Esophagus (tissue), 2 donors: Measurements from ENCODE around the gene ARHGAP26. TPM values are rescaled to one million over a fixed set of nuclear protein-coding genes. Genes with fewer than 3 reads are reported as not detected.

Source experiments
- H3K27ac ChIP-seq, 2 donors: one replicate each; pipeline ENCODE4 v1.5.1; 2013; ENCODE audit warnings: low read depth in 2 of 2, mild to moderate bottlenecking in 2 of 2, inconsistent platforms in 1 of 2, low read length in 1 of 2, moderate library complexity in 1 of 2
- H3K27me3 ChIP-seq, 2 donors: one replicate each; pipeline ENCODE4 v1.6.1; 2013; ENCODE audit warnings: low read length in 2 of 2, control low read depth in 1 of 2, mild to moderate bottlenecking in 1 of 2; ENCODE audit not compliant: insufficient read depth in 2 of 2, control insufficient read depth in 1 of 2
- H3K36me3 ChIP-seq, 2 donors: one replicate each; pipeline ENCODE4 v1.6.1; 2013; ENCODE audit warnings: low read length in 1 of 2; ENCODE audit not compliant: control insufficient read depth in 2 of 2, insufficient read depth in 2 of 2
- H3K4me1 ChIP-seq, 2 donors: one replicate each; pipeline ENCODE4 v1.6.1; 2013; ENCODE audit warnings: low read length in 1 of 2; ENCODE audit not compliant: control insufficient read depth in 2 of 2, insufficient read depth in 2 of 2
- H3K4me3 ChIP-seq, 2 donors: one replicate each; pipeline ENCODE4 v1.5.1; 2013; ENCODE audit warnings: low read length in 2 of 2, mild to moderate bottlenecking in 2 of 2, low read depth in 1 of 2, moderate library complexity in 1 of 2
- H3K9me3 ChIP-seq, 2 donors: one replicate each; pipeline ENCODE4 v1.6.1; 2013; ENCODE audit warnings: mild to moderate bottlenecking in 2 of 2, low read depth in 1 of 2, low read length in 1 of 2, moderate library complexity in 1 of 2; ENCODE audit not compliant: control insufficient read depth in 2 of 2, insufficient read depth in 1 of 2
- WGBS, 2 donors: extraction: QIAGEN DNeasy Blood & Tissue Kit; methylation state at CpG; one replicate each; pipeline ENCODE4 v1.1.7; 2013; 5-methylcytosine and 5-hydroxymethylcytosine counted together
- polyA plus RNA-seq, 2 donors: library from polyadenylated mRNA; stranded (reverse); fragments of 200-250 nt; gene quantifications; one replicate each; pipeline ENCODE4 v1.2.3, GENCODE V29; 2013
- donor health status: healthy with polysubstance abuse.
- donor health status: Bipolar disorder and iron deficiency.

Gene ARHGAP26
- polyA plus RNA-seq, 2 donors: 3.1 to 3.6 TPM

- Histone ChIP-seq H3K4me1 (peaks cover 0 to 10% of the 10 kb centered on the region in 2 donors), H3K27ac (no peak overlapping the region), H3K27me3 (no peaks in the 10 kb centered on the region), H3K4me3 (no peak overlapping the region), H3K9me3 (no peaks in the 10 kb centered on the region), H3K36me3 (peaks cover 0 to 2% of the 10 kb centered on the region in 2 donors)
- 77 to 82% methylated on average over 3 of the region's 3 CpGs for WGBS, 2 donors
Observed at GRCh38 chr5:143059976-143060765, 290.0 kb downstream of the ARHGAP26 start.

GRCh38 chr5:143061161-143061945 is 291.2 kb downstream of the ARHGAP26 start:
- no peak overlapping the region for H3K4me3 ChIP-seq
- no peaks in the 10 kb centered on the region for H3K27me3 ChIP-seq
- 35 to 55% methylated on average over 5 of the region's 5 CpGs for WGBS, 2 donors
- peaks cover 0 to 2% of the 10 kb centered on the region in 2 donors for H3K36me3 ChIP-seq
- peak overlapping the region in 1 of 2 donors; percentile 19 for H3K27ac ChIP-seq
- no peaks in the 10 kb centered on the region for H3K9me3 ChIP-seq
- peaks cover 0 to 10% of the 10 kb centered on the region in 2 donors for H3K4me1 ChIP-seq

- no peaks in the 10 kb centered on the region for H3K9me3 ChIP-seq
- peaks cover 0 to 10% of the 10 kb centered on the region in 2 donors for H3K4me1 ChIP-seq
- no peak overlapping the region for H3K4me3 ChIP-seq
- H3K27me3 ChIP-seq: no peaks in the 10 kb centered on the region
- H3K27ac ChIP-seq: no peak overlapping the region
- peaks cover 0 to 2% of the 10 kb centered on the region in 2 donors for H3K36me3 ChIP-seq
Observed at GRCh38 chr5:143062379-143062778, 292.2 kb downstream of the ARHGAP26 start.

GRCh38 chr5:143063175-143063970 is 293.2 kb downstream of the ARHGAP26 start:
- H3K4me1 ChIP-seq: peaks cover 0 to 10% of the 10 kb centered on the region in 2 donors
- no peak overlapping the region for H3K4me3 ChIP-seq
- peak overlapping the region; percentile 30 to 65 for H3K27ac ChIP-seq
- 51 to 62% methylated on average over 7 of the region's 7 CpGs for WGBS, 2 donors
- H3K9me3 ChIP-seq: no peaks in the 10 kb centered on the region
- H3K27me3 ChIP-seq: no peaks in the 10 kb centered on the region
- peaks cover 0 to 2% of the 10 kb centered on the region in 2 donors for H3K36me3 ChIP-seq

- H3K36me3 ChIP-seq: peaks cover 0 to 2% of the 10 kb centered on the region in 2 donors
- H3K27me3 ChIP-seq: no peaks in the 10 kb centered on the region
- no peak overlapping the region for H3K4me3 ChIP-seq
- peaks cover 0 to 10% of the 10 kb centered on the region in 2 donors for H3K4me1 ChIP-seq
- WGBS, 2 donors: 26 to 37% methylated on average over 5 of the region's 5 CpGs
- no peaks in the 10 kb centered on the region for H3K9me3 ChIP-seq
- peak overlapping the region; percentile 33 to 65 for H3K27ac ChIP-seq
Observed at GRCh38 chr5:143064218-143064641, 294.1 kb downstream of the ARHGAP26 start.

- no peaks in the 10 kb centered on the region for H3K27me3 ChIP-seq
- no peaks in the 10 kb centered on the region for H3K9me3 ChIP-seq
- H3K27ac ChIP-seq: peak overlapping the region in 1 of 2 donors; percentile 33
- H3K4me3 ChIP-seq: no peak overlapping the region
- WGBS, 2 donors: 61 to 62% methylated on average over 2 of the region's 2 CpGs
- peaks cover 0 to 2% of the 10 kb centered on the region in 2 donors for H3K36me3 ChIP-seq
- H3K4me1 ChIP-seq: peaks cover 0 to 10% of the 10 kb centered on the region in 2 donors
Observed at GRCh38 chr5:143064676-143065075, 294.5 kb downstream of the ARHGAP26 start.

- Histone ChIP-seq H3K36me3 (peaks cover 0 to 2% of the 10 kb centered on the region in 2 donors), H3K9me3 (no peaks in the 10 kb centered on the region), H3K27ac (peak overlapping the region; percentile 1 to 33), H3K4me3 (no peak overlapping the region), H3K27me3 (no peaks in the 10 kb centered on the region), H3K4me1 (peaks cover 0 to 10% of the 10 kb centered on the region in 2 donors)
- 74 to 75% methylated on average over 10 of the region's 10 CpGs for WGBS, 2 donors
Observed at GRCh38 chr5:143065185-143065965, 295.2 kb downstream of the ARHGAP26 start.

GRCh38 chr5:143065996-143066522 is 295.9 kb downstream of the ARHGAP26 start:
- Histone ChIP-seq H3K36me3 (peaks cover 0 to 2% of the 10 kb centered on the region in 2 donors), H3K27ac (no peak overlapping the region), H3K9me3 (no peaks in the 10 kb centered on the region), H3K4me3 (no peak overlapping the region), H3K4me1 (peaks cover 0 to 10% of the 10 kb centered on the region in 2 donors), H3K27me3 (no peaks in the 10 kb centered on the region)
- 93 to 96% methylated on average over 7 of the region's 7 CpGs for WGBS, 2 donors
